Epithelial cell of esophagus (primary cell): ENCODE measurements around the gene USH1C.

Source experiments
- DNase-seq: peaks from one replicate; pipeline ENCODE4 v3.0.0; 2010; ENCODE audit warnings: low read depth
- H3K4me3 ChIP-seq: 2 replicates; pipeline ENCODE4 v1.5.1; 2011; ENCODE audit warnings: mild to moderate bottlenecking, low read length, control low read depth
- CTCF ChIP-seq: IDR thresholded peaks from 2 replicates; pipeline ENCODE4 v1.5.1; 2011; ENCODE audit warnings: low read depth, mild to moderate bottlenecking, low read length, control low read depth, inconsistent platforms; ENCODE audit not compliant: insufficient read depth; ENCODE audit errors: missing control alignments

The USH1C gene

GRCh38 chr11:17556999-17557398 is 12.8 kb upstream of the USH1C start:
- TF ChIP-seq CTCF: no peak
- no peak for DNase-seq
- no peak overlapping the region for H3K4me3 ChIP-seq

GRCh38 chr11:17554487-17554886 is 10.3 kb upstream of the USH1C start:
- no peak for TF ChIP-seq CTCF
- H3K4me3 ChIP-seq: no peak overlapping the region
- DNase-seq: no peak

GRCh38 chr11:17553249-17553546 is 9.0 kb upstream of the USH1C start:
- no peak overlapping the region for H3K4me3 ChIP-seq
- TF ChIP-seq CTCF: no peak
- DNase-seq: no peak

- no peak for TF ChIP-seq CTCF
- no peak overlapping the region for H3K4me3 ChIP-seq
- no peak for DNase-seq
Measured at GRCh38 chr11:17552392-17553248, 8.4 kb upstream of the USH1C start.

GRCh38 chr11:17552041-17552355 is 7.8 kb upstream of the USH1C start:
- no peak for TF ChIP-seq CTCF
- DNase-seq: no peak
- no peak overlapping the region for H3K4me3 ChIP-seq

GRCh38 chr11:17551347-17552040 is 7.3 kb upstream of the USH1C start:
- no peak overlapping the region for H3K4me3 ChIP-seq
- TF ChIP-seq CTCF: no peak
- no peak for DNase-seq
